Heart left ventricle (tissue), 13 donors: ENCODE measurements around the gene SMCO3.

Source experiments
- CTCF ChIP-seq, 12 donors: fragments of 200-600 bp; sonication (generic) in 4 of 12; IDR thresholded peaks; one replicate each; pipeline versions ENCODE4 v1.5.0 to v1.8.0; 2018 to 2022; ENCODE audit warnings: antibody characterized with exemption in 12 of 12, mild to moderate bottlenecking in 5 of 12
- POLR2A ChIP-seq, 2 donors: fragments of 450-650 bp; IDR thresholded peaks; one replicate each; pipeline ENCODE4 v1.6.1; 2017; ENCODE audit warnings: antibody characterized with exemption in 2 of 2, mild to moderate bottlenecking in 2 of 2, moderate library complexity in 2 of 2
- donor health status: ischemic (EF 13 %, LVEDD 7.1; RV severe dilation, severe dysfunction).
- donor health status: DM: no; HTN: yes; CAD: no.
- donor health status: DM: no; HTN: no; CAD: no.
- donor health status: ischemic (EF 25% LVEDD 6.9; RV normal size, moderate dysfunction).
- donor health status: ischemic (EF 25% LVEDD 5.7; RV mildly dilated, moderate dysfunction).
- donor health status: ischemic (EF 35%, LVEDD 5.7; RV mildly dilated, moderate dysfunction).
- donor health status: nonischemic (EF 11% LVEDD 7.7; RV severe dilation, severe dysfunction).
- donor health status: DM: yes; HTN: yes; CAD: no.
- donor health status: PGD.
- donor health status: ischemic (EF 29% LVEDD 5.4; RV normal size, mild dysfunction).
- donor health status: nonischemic (EF 23%, LVEDD 6.1; RV moderate dilation, normal function).

- TF ChIP-seq CTCF (IDR thresholded peaks at IDR 0.05), result no peak
- no peak for TF ChIP-seq POLR2A (IDR thresholded peaks at IDR 0.05)
Measured at GRCh38 chr12:14854586-14855183, 40.7 kb upstream of the SMCO3 start.
